G401 (cell line): ENCODE data around the gene POMP. TPM values are rescaled to one million over a fixed set of nuclear protein-coding genes. Genes with fewer than 3 reads are reported as not detected.

Experiments
- DNase-seq: peaks from one replicate; pipeline ENCODE4 v3.0.0-alpha.2; 2015; ENCODE audit warnings: low spot score
- in situ Hi-C: cut with HindIII; loops from 2 replicates; pipeline ENCODE4 v1.10.0; 2016; ENCODE audit warnings: low sequenced_read_pairs, mixed read lengths
- total RNA-seq: library from RNA; depleted of rRNA; stranded (reverse); fragments of >200 nt; shearing (Covaris generic); gene quantifications from 2 replicates; pipeline ENCODE4 v1.2.3, GENCODE V29; 2014; rRNA removed

POMP gene
- total RNA-seq, 1 experiment from 2014 or later: 75.0 TPM

GRCh38 chr13:28725046-28725610 is 66.2 kb downstream of the POMP start:
- in situ Hi-C loops: no loop called here
- no peak for DNase-seq

Other genes with a start within 250 kb of the POMP start
- not detected in 2 replicates for gene FLT1, start 164.0 kb upstream of the POMP start, total RNA-seq
- 0.06 TPM in 1 of 2 replicates, not detected in the other for gene SLC46A3, start 59.8 kb downstream of the POMP start, total RNA-seq
- under 0.01 TPM in 1 of 2 replicates, not detected in the other for gene MTUS2, start 161.2 kb downstream of the POMP start, total RNA-seq